ENCODE measurements around the gene ZNF296.

DNA sequence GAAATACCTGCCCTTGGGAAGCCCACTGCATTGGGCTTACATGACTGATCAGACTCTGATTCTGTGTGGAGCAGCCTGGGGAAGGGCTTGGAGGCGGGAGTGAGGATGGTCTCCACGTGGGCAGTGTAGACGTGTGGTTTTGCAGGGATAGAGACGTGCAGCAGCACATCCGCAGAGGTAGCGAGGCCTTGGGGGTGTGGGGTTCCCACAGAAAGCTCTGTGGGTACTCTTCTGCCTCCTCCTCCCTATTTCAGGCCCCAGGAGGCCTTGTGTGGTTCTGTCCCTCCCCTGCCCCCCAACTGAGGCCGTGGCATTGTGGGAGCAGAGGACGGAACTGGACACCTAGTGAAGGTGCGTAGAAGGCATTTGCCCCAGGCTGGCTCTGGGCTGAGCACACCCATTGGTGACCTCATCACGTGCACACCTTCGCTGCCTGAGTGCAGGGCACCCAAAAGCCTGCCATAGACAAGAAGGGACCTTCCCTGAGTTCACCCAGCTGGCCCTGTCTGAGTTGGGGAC, 45.6 kb upstream of the ZNF296 start:
- TF ChIP-seq EZH2phosphoT487 (IDR thresholded peaks at IDR 0.05; ENCODE audit: insufficient read depth, low read depth) (no peak), EZH2 (IDR thresholded peaks at IDR 0.05; ENCODE audit: insufficient read depth, poor library complexity, severe bottlenecking) (no peak)
